ENCODE results near the gene PTGIR. TPM values are rescaled to one million over a fixed set of nuclear protein-coding genes. Genes with fewer than 3 reads are reported as not detected.
A peak's percentile ranks its signal among the peaks of the same experiment; 100 is the strongest.

Gene PTGIR
- total RNA-seq, 1 donor from 2014 or later = 0.20 TPM

GRCh38 chr19:46616631-46617322 is 8.1 kb downstream of the PTGIR start:
- DNase-seq (ENCODE audit: low read depth in 2 of 2) = peak; percentile 57 to 80

- DNase-seq (ENCODE audit: low read depth in 2 of 2) = no peak
These were observed 8.9 kb downstream of the PTGIR start for GRCh38 chr19:46615966-46616365.

GRCh38 chr19:46614114-46614722 is 10.7 kb downstream of the PTGIR start:
- peak; percentile 84 to 86 for DNase-seq (ENCODE audit: low read depth in 2 of 2)

GRCh38 chr19:46613525-46613924 is 11.4 kb downstream of the PTGIR start:
- no peak for DNase-seq (ENCODE audit: low read depth in 2 of 2)

GRCh38 chr19:46611776-46612175 is 13.1 kb downstream of the PTGIR start:
- no peak for DNase-seq (ENCODE audit: low read depth in 2 of 2)

GRCh38 chr19:46610851-46611770 is 13.8 kb downstream of the PTGIR start:
- DNase-seq (ENCODE audit: low read depth in 2 of 2) = no peak

GRCh38 chr19:46610413-46610775 is 14.5 kb downstream of the PTGIR start:
- DNase-seq (ENCODE audit: low read depth in 2 of 2) = no peak

- no peak for DNase-seq (ENCODE audit: low read depth in 2 of 2)
These were observed 15.1 kb downstream of the PTGIR start for GRCh38 chr19:46609511-46610412.

- no peak for DNase-seq (ENCODE audit: low read depth in 2 of 2)
These were observed 16.1 kb downstream of the PTGIR start for GRCh38 chr19:46608581-46609345.

GRCh38 chr19:46608178-46608577 is 16.7 kb downstream of the PTGIR start:
- DNase-seq (ENCODE audit: low read depth in 2 of 2) = no peak

- no peak for DNase-seq (ENCODE audit: low read depth in 2 of 2)
These were observed 17.4 kb downstream of the PTGIR start for GRCh38 chr19:46607448-46607841.

GRCh38 chr19:46606681-46607447 is 18.0 kb downstream of the PTGIR start:
- no peak for DNase-seq (ENCODE audit: low read depth in 2 of 2)

GRCh38 chr19:46606019-46606418 is 18.9 kb downstream of the PTGIR start:
- DNase-seq (ENCODE audit: low read depth in 2 of 2) = no peak

GRCh38 chr19:46605356-46605821 is 19.5 kb downstream of the PTGIR start:
- no peak for DNase-seq (ENCODE audit: low read depth in 2 of 2)

GRCh38 chr19:46604781-46605355 is 20.0 kb downstream of the PTGIR start:
- DNase-seq (ENCODE audit: low read depth in 2 of 2) = no peak

GRCh38 chr19:46603752-46604231 is 21.1 kb downstream of the PTGIR start:
- DNase-seq (ENCODE audit: low read depth in 2 of 2) = no peak

- no peak for DNase-seq (ENCODE audit: low read depth in 2 of 2)
These were observed 21.7 kb downstream of the PTGIR start for GRCh38 chr19:46603195-46603637.

GRCh38 chr19:46602392-46603194 is 22.3 kb downstream of the PTGIR start:
- no peak for DNase-seq (ENCODE audit: low read depth in 2 of 2)

All from lung microvascular endothelial cell (primary cell).